ENCODE measurements around the gene SLX4IP. TPM values are rescaled to one million over a fixed set of nuclear protein-coding genes. Genes with fewer than 3 reads are reported as not detected.

The SLX4IP gene
- total RNA-seq, 1 experiment from 2014 or later: 11.1 TPM

DNA sequence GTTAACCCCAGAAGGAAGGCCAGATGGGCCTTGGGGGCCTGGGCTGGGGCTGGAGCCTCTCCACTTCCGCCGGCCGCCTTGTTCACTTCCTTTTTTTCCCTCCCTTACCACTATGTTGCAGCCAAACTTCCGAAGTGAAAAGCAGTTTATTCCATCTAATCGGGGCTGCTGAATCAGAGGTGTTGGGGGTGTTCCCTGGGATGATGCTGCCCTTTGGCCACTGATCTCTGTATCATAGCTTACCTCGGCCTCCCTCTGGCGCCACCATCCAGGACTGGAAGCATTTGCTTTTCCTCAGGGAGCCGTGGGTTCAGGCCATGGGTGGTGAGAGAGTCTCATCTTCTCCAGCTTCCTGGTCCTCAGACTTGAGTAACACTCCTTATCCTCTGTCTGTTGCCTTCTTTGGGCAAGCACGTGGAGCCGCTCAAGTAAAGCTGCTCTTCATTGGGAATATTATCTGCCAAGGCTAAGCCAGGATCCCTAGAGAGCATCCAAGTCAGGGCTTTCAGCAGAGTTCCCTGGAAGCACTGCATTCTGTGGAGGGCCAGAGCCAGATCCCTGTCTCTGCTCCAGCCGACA is 39.6 kb downstream of the SLX4IP start (continued):
- TF ChIP-seq, protein P1, sequence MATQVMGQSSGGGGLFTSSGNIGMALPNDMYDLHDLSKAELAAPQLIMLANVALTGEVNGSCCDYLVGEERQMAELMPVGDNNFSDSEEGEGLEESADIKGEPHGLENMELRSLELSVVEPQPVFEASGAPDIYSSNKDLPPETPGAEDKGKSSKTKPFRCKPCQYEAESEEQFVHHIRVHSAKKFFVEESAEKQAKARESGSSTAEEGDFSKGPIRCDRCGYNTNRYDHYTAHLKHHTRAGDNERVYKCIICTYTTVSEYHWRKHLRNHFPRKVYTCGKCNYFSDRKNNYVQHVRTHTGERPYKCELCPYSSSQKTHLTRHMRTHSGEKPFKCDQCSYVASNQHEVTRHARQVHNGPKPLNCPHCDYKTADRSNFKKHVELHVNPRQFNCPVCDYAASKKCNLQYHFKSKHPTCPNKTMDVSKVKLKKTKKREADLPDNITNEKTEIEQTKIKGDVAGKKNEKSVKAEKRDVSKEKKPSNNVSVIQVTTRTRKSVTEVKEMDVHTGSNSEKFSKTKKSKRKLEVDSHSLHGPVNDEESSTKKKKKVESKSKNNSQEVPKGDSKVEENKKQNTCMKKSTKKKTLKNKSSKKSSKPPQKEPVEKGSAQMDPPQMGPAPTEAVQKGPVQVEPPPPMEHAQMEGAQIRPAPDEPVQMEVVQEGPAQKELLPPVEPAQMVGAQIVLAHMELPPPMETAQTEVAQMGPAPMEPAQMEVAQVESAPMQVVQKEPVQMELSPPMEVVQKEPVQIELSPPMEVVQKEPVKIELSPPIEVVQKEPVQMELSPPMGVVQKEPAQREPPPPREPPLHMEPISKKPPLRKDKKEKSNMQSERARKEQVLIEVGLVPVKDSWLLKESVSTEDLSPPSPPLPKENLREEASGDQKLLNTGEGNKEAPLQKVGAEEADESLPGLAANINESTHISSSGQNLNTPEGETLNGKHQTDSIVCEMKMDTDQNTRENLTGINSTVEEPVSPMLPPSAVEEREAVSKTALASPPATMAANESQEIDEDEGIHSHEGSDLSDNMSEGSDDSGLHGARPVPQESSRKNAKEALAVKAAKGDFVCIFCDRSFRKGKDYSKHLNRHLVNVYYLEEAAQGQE (IDR thresholded peaks at IDR 0.05; ENCODE audit: low read depth): no peak
- TF ChIP-seq CBX3 (IDR thresholded peaks at IDR 0.05; ENCODE audit: low read depth) (no peak), SIN3A (IDR thresholded peaks at IDR 0.05; ENCODE audit: low read depth) (no peak)
- TF ChIP-seq, protein P2, sequence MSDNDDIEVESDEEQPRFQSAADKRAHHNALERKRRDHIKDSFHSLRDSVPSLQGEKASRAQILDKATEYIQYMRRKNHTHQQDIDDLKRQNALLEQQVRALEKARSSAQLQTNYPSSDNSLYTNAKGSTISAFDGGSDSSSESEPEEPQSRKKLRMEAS (IDR thresholded peaks at IDR 0.05): no peak

DNA sequence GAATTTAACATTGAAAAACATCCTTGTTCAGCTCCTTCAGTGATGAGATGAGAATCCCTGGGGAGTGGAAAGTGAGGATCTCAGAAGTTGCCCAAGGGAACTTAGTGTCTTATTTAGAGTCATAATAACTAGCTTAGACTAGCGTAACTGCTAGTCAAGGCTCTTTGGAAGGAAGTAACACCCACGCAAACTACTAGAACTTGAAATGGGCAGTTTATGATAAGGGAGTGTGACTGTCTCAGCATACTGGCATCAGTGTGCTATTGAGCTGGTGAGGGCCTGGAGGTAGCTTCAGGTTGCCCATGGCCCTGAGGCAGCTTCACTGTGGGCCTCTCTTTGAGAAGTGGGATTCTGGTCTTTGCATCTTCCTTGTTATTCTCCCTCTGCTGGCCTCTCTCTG is 40.1 kb downstream of the SLX4IP start:
- Histone ChIP-seq H3K4me1 (ENCODE audit: control insufficient read depth in 1 of 2, insufficient read depth in 2 of 2, low read length in 2 of 2) (peaks cover 14 to 22% of the 10 kb centered on the region in 2 experiments; a peak in 2 of 4 replicates), H3K27me3 (ENCODE audit: insufficient read depth, low read length) (no peaks in the 10 kb centered on the region), H3K9me2 (ENCODE audit: insufficient read depth) (no peaks in the 10 kb centered on the region), H3K4me2 (ENCODE audit: low read length) (no peak overlapping the region), H2AFZ (ENCODE audit: low read depth, low read length, poor library complexity, severe bottlenecking) (no peak overlapping the region), H3K36me3 (ENCODE audit: control insufficient read depth in 1 of 2, insufficient read depth in 2 of 2, low read length in 2 of 2) (no peaks in the 10 kb centered on the region), H3K27ac (ENCODE audit: low read depth, low read length) (no peak overlapping the region), H3K9me3 (ENCODE audit: control insufficient read depth in 1 of 2, insufficient read depth in 1 of 2, low read depth in 1 of 2, low read length in 2 of 2) (no peaks in the 10 kb centered on the region), H3K79me2 (ENCODE audit: insufficient read depth, low read length) (peaks cover 4% of the 10 kb centered on the region; the same call in 1 of the 2 replicates), H3K9ac (ENCODE audit: low read length) (no peak overlapping the region), H3K4me3 (replicated peaks in 1 of 2; ENCODE audit: low read depth in 1 of 2, low read length in 2 of 2) (no peak overlapping the region), H4K20me1 (ENCODE audit: insufficient read depth) (no peaks in the 10 kb centered on the region)
- ChIA-PET CTCF (no interaction called here), POLR2A (interaction anchor here (1.3 kb wide), 1 partner anchor 40 kb away, joined by 4 read pairs; the partner anchor contains the start of gene SLX4IP), RAD21 (ENCODE audit: low non-redundant PET in 1 of 2, low total read pairs in 2 of 2, uncharacterized antibody in 2 of 2, unreplicated experiment in 2 of 2) (no interaction called here)
- DNase-seq (ENCODE audit: low read depth, low spot score) (no peak), ATAC-seq (no peak)
- TF ChIP-seq FOSL1 (IDR thresholded peaks at IDR 0.05; ENCODE audit: low read depth): no peak
- no peak for TF ChIP-seq SP1 (IDR thresholded peaks at IDR 0.05; ENCODE audit: low read depth)
- TF ChIP-seq EZH2phosphoT487 (IDR thresholded peaks at IDR 0.05; ENCODE audit: borderline replicate concordance): no peak
- no peak for TF ChIP-seq POLR2AphosphoS5 (IDR thresholded peaks at IDR 0.05; ENCODE audit: low read depth, low read length)
- TF ChIP-seq RAD21 (IDR thresholded peaks at IDR 0.05; ENCODE audit: low read depth): no peak
- intact Hi-C loops (cut with micrococcal nuclease): no loop called here
- BruUV-seq (replicated peaks): no TSS peak

All from HCT116 (cell line).